Stomach (tissue), 9 donors: ENCODE results near the gene CENPX. TPM values are rescaled to one million over a fixed set of nuclear protein-coding genes. Genes with fewer than 3 reads are reported as not detected.

ENCODE experiments used
- DNase-seq, 2 donors: peaks; one replicate each; pipeline versions ENCODE4 v3.0.0 to v3.0.0-alpha.2; 2013 to 2019
- H3K27ac ChIP-seq, 5 donors: fragments of 200-600 bp in 4 of 5; sonication (generic) in 4 of 5; one replicate each; pipeline ENCODE4 v1.5.1; 2013 to 2019; ENCODE audit warnings: mild to moderate bottlenecking in 1 of 5, moderate library complexity in 1 of 5
- H3K27me3 ChIP-seq, 3 donors: fragments of 200-600 bp; sonication (generic); one replicate each; pipeline ENCODE4 v1.5.1; 2017 to 2019; ENCODE audit warnings: mixed run types in 1 of 3
- H3K36me3 ChIP-seq, 4 donors: fragments of 200-600 bp; sonication (generic); 1 replicate in 3 of 4; 2 replicates in 1 of 4; pipeline ENCODE4 v1.5.1; 2016 to 2019
- H3K4me1 ChIP-seq, 4 donors: fragments of 200-600 bp; sonication (generic); one replicate each; pipeline ENCODE4 v1.5.1; 2016 to 2019
- H3K4me3 ChIP-seq, 4 donors: fragments of 200-600 bp; sonication (generic) in 3 of 4; one replicate each; pipeline ENCODE4 v1.5.1; 2016 to 2019; ENCODE audit warnings: mild to moderate bottlenecking in 1 of 4
- H3K9me3 ChIP-seq, 4 donors: fragments of 200-600 bp; sonication (generic); one replicate each; pipeline ENCODE4 v1.5.1; 2016 to 2019
- EP300 ChIP-seq: sonication (generic); formaldehyde crosslinking; IDR thresholded peaks from one replicate; pipeline ENCODE4 v1.6.1; 2017; ENCODE audit warnings: antibody characterized with exemption
- POLR2A ChIP-seq, 4 donors: fragments of 450-650 bp; IDR thresholded peaks; one replicate each; pipeline ENCODE4 v1.6.1; 2016; ENCODE audit warnings: antibody characterized with exemption in 4 of 4, control low read depth in 2 of 4, mild to moderate bottlenecking in 1 of 4, moderate library complexity in 1 of 4
- POLR2AphosphoS5 ChIP-seq, 3 donors: sonication (generic); formaldehyde crosslinking; IDR thresholded peaks; one replicate each; pipeline ENCODE4 v1.6.1; 2016; ENCODE audit warnings: antibody characterized with exemption in 3 of 3
- WGBS, 5 donors: extraction: QIAGEN DNeasy Blood & Tissue Kit in 3 of 5; methylation state at CpG; one replicate each; pipeline versions ENCODE4 v1.1.5 to v1.1.7; 2013 to 2018; 5-methylcytosine and 5-hydroxymethylcytosine counted together
- intact Hi-C: fragments of 100-400 bp; cut with DNase I; formaldehyde crosslinking; loops from one replicate; pipeline ENCODE4 v1.15.1; 2023; ENCODE audit warnings: low total_unique reads
- polyA plus RNA-seq, 3 donors: library from polyadenylated mRNA; stranded (reverse); fragments of 200-250 nt; gene quantifications; one replicate each; pipeline ENCODE4 v1.2.3, GENCODE V29; 2013
- total RNA-seq, 5 donors: library from RNA; depleted of rRNA; stranded (reverse); fragments of >200 nt; gene quantifications; one replicate each; pipeline versions ENCODE4 v1.1.0 to v1.2.3, GENCODE V29; 2014 to 2016
- TF ChIP-seq, protein P1 (sequence below), 7 experiments: fragments of 450-650 bp in 4 of 7; fragments of 200-600 bp in 3 of 7; sonication (generic) in 3 of 7; IDR thresholded peaks; one replicate each; pipeline ENCODE4 v1.5.1; 2016 to 2019; ENCODE audit warnings: antibody characterized with exemption in 7 of 7, control low read depth in 2 of 7, mild to moderate bottlenecking in 1 of 7
- donor health status: healthy with polysubstance abuse.
- donor health status: Bipolar disorder and iron deficiency.
- donor health status: healthy.

The CENPX gene
- total and polyA plus RNA-seq, 8 donors: 22.0 to 231 (median 151) TPM

GRCh38 chr17:82028246-82028645 is 5.6 kb upstream of the CENPX start:
- 95 to 100% (median 97%) methylated on average over 8 to 13 of the region's 13 CpGs for WGBS, 5 donors

DNA sequence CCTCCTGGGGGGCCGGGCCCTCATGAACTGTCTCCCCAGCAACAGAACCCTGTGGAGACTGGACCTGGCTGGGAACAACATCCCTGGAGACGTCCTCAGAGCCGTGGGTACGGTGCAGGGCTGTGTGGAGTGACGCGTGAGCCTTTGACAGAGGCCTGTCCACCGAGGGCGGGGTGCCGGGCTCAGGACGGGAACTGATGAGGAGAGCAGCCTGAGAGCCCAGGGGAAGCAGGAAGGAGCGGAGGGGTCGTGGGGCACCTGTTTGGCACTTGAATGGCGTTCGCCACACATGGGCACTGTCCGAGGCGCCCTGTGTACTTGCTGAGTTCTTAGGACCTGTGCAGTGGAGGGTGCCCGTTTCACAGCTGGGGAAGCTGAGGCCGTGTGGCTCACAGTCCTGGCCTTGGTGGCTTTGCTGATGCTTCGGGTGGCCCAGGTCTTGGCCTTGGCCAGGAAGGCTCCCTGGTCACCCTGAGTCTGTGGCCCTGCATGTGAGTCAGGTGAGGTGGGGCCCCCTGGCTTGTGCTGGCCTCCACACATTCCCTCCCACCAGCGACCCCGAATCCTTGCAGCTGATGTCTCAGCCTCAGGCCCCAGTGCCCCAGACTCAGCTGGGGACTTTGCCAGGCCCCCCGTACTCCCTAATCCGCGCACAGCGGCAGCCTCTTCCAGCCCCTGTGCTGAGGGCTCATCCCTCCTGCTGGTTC is 2.9 kb upstream of the CENPX start:
- no peak overlapping the region for H3K27ac ChIP-seq
- no peak for DNase-seq
- H3K4me3 ChIP-seq: no peak overlapping the region
- no peaks in the 10 kb centered on the region for H3K9me3 ChIP-seq
- peaks cover 0 to 21% (median 10%) of the 10 kb centered on the region in 4 donors for H3K36me3 ChIP-seq
- intact Hi-C loops: no loop called here
- H3K27me3 ChIP-seq: no peaks in the 10 kb centered on the region
- TF ChIP-seq, protein P1, sequence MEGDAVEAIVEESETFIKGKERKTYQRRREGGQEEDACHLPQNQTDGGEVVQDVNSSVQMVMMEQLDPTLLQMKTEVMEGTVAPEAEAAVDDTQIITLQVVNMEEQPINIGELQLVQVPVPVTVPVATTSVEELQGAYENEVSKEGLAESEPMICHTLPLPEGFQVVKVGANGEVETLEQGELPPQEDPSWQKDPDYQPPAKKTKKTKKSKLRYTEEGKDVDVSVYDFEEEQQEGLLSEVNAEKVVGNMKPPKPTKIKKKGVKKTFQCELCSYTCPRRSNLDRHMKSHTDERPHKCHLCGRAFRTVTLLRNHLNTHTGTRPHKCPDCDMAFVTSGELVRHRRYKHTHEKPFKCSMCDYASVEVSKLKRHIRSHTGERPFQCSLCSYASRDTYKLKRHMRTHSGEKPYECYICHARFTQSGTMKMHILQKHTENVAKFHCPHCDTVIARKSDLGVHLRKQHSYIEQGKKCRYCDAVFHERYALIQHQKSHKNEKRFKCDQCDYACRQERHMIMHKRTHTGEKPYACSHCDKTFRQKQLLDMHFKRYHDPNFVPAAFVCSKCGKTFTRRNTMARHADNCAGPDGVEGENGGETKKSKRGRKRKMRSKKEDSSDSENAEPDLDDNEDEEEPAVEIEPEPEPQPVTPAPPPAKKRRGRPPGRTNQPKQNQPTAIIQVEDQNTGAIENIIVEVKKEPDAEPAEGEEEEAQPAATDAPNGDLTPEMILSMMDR (IDR thresholded peaks at IDR 0.05): no peak
- TF ChIP-seq POLR2AphosphoS5 (IDR thresholded peaks at IDR 0.05) (no peak), EP300 (no peak), POLR2A (IDR thresholded peaks at IDR 0.05) (no peak)
- peaks cover 32 to 50% (median 48%) of the 10 kb centered on the region in 4 donors for H3K4me1 ChIP-seq
- 91 to 97% (median 95%) methylated on average over 18 to 25 of the region's 25 CpGs for WGBS, 5 donors

More at GRCh38 chr17:82028246-82028645, 5.6 kb upstream of the CENPX start:
- no peak for DNase-seq
- Histone ChIP-seq H3K36me3 (peaks cover 0 to 21% (median 10%) of the 10 kb centered on the region in 4 donors), H3K9me3 (no peaks in the 10 kb centered on the region), H3K4me3 (no peak overlapping the region), H3K4me1 (peaks cover 27 to 48% (median 43%) of the 10 kb centered on the region in 4 donors), H3K27me3 (peaks cover 0 to 14% (median 8%) of the 10 kb centered on the region in 3 donors), H3K27ac (no peak overlapping the region)
- intact Hi-C loops: loop anchor here (2.0 kb wide), 1 partner anchor 127 kb away; no protein-coding TSS in a partner anchor
- TF ChIP-seq, protein P1 (IDR thresholded peaks at IDR 0.05): no peak
- no peak for TF ChIP-seq POLR2AphosphoS5 (IDR thresholded peaks at IDR 0.05)
- TF ChIP-seq POLR2A (IDR thresholded peaks at IDR 0.05): no peak
- TF ChIP-seq EP300: no peak

GRCh38 chr17:82024859-82025258 is 2.2 kb upstream of the CENPX start:
- Histone ChIP-seq H3K36me3 (peaks cover 0 to 21% (median 10%) of the 10 kb centered on the region in 4 donors), H3K9me3 (no peaks in the 10 kb centered on the region), H3K27me3 (no peaks in the 10 kb centered on the region), H3K4me1 (peaks cover 29 to 50% (median 48%) of the 10 kb centered on the region in 4 donors), H3K4me3 (peak overlapping the region in 1 of 4 donors; percentile 98), H3K27ac (no peak overlapping the region)
- 92 to 96% (median 95%) methylated on average over 15 to 17 of the region's 17 CpGs for WGBS, 5 donors
- intact Hi-C loops: no loop called here
- DNase-seq: no peak
- no peak for TF ChIP-seq POLR2AphosphoS5 (IDR thresholded peaks at IDR 0.05)
- TF ChIP-seq POLR2A (IDR thresholded peaks at IDR 0.05): no peak

- intact Hi-C loops: no loop called here
- Histone ChIP-seq H3K27me3 (no peaks in the 10 kb centered on the region), H3K36me3 (peaks cover 0 to 29% (median 15%) of the 10 kb centered on the region in 4 donors), H3K4me3 (peak overlapping the region; percentile 64 to 98 (median 88)), H3K9me3 (no peaks in the 10 kb centered on the region), H3K4me1 (peaks cover 40 to 58% (median 57%) of the 10 kb centered on the region in 4 donors), H3K27ac (peak overlapping the region in 4 of 5 donors; percentile 56 to 86 (median 60))
- 2 to 7% (median 3%) methylated on average over 19 to 55 of the region's 55 CpGs for WGBS, 5 donors
- no peak for TF ChIP-seq EP300
- TF ChIP-seq POLR2AphosphoS5 (IDR thresholded peaks at IDR 0.05): no peak
- TF ChIP-seq POLR2A (IDR thresholded peaks at IDR 0.05): no peak
- TF ChIP-seq, protein P1 (IDR thresholded peaks at IDR 0.05): no peak
- DNase-seq: no peak
Observed at GRCh38 chr17:82023447-82024241, 966 bp upstream of the CENPX start.
